Right lobe of liver (tissue), 6 donors: Measurements from ENCODE around the gene CEACAM19. TPM values are rescaled to one million over a fixed set of nuclear protein-coding genes. Genes with fewer than 3 reads are reported as not detected.

Experiments used
- ATAC-seq, 4 donors: fragments of 200-7000 bp; cut with Tn5 transposase; one replicate each; pipeline ENCODE4 v1.9.1; 2020; ENCODE audit warnings: mild to moderate bottlenecking in 4 of 4, moderate library complexity in 4 of 4
- DNase-seq, 3 donors: peaks; one replicate each; pipeline ENCODE4 v3.0.0-alpha.2; 2020
- H3K27ac ChIP-seq, 3 donors: fragments of 200-600 bp; one replicate each; pipeline ENCODE4 v1.8.0; 2022
- H3K27me3 ChIP-seq, 2 donors: fragments of 200-600 bp; one replicate each; pipeline ENCODE4 v1.8.0; 2022
- H3K36me3 ChIP-seq, 4 donors: fragments of 200-600 bp; sonication (generic) in 1 of 4; one replicate each; pipeline versions ENCODE4 v1.5.1 to v1.8.0; 2017 to 2022; ENCODE audit warnings: control low read depth in 1 of 4
- H3K4me1 ChIP-seq, 4 donors: fragments of 200-600 bp; sonication (generic) in 1 of 4; one replicate each; pipeline versions ENCODE4 v1.5.1 to v1.8.0; 2017 to 2022; ENCODE audit warnings: control low read depth in 1 of 4
- H3K4me3 ChIP-seq, 3 donors: fragments of 200-600 bp; one replicate each; pipeline ENCODE4 v1.8.0; 2022
- H3K9me3 ChIP-seq, 4 donors: fragments of 200-600 bp; sonication (generic) in 1 of 4; one replicate each; pipeline versions ENCODE4 v1.5.1 to v1.8.0; 2017 to 2022; ENCODE audit warnings: control low read depth in 1 of 4
- POLR2A ChIP-seq: fragments of 450-650 bp; IDR thresholded peaks from one replicate; pipeline ENCODE4 v1.6.1; 2017; ENCODE audit warnings: antibody characterized with exemption, mild to moderate bottlenecking
- WGBS: methylation state at CpG from one replicate; pipeline ENCODE4 v1.1.6; 2018; ENCODE audit warnings: low coverage, low lambda C conversion rate; ENCODE audit not compliant: insufficient coverage; ENCODE audit errors: missing lambda C conversion rate; 5-methylcytosine and 5-hydroxymethylcytosine counted together
- intact Hi-C, 2 donors: fragments of 100-400 bp; cut with DNase I; formaldehyde crosslinking; loops; one replicate each; pipeline versions ENCODE4 v1.11.2 to v1.14.1; 2022
- microRNA counts: library from miRNA; unstranded; fragments of <30 nt; microRNA quantifications from one replicate; lab custom pipeline; 2016
- microRNA-seq, 2 donors: library from miRNA; unstranded; fragments of <30 nt; microRNA quantifications; one replicate each; pipeline ENCODE4, GENCODE V29; 2019 to 2020
- small RNA-seq, 2 experiments: library from RNA; depleted of rRNA; stranded (forward); fragments of <200 nt; gene quantifications; one replicate each; pipeline ENCODE3, GENCODE V24; 2016
- total RNA-seq, 6 experiments: library from RNA; depleted of rRNA in 2 of 6; stranded (reverse); fragments of >200 nt in 2 of 6; fragmentation: NEBNext Ultra II Directional in 3 of 6; extraction: Animal tissue kit (Norgen Biotek cat#: 25700) in 3 of 6; gene quantifications; one replicate each; pipeline versions ENCODE4 v1.1.0 to v1.2.4, GENCODE V29; 2016 to 2023
- TF ChIP-seq, protein P1 (sequence below), 4 donors: fragments of 200-600 bp in 3 of 4; fragments of 450-650 bp in 1 of 4; IDR thresholded peaks; one replicate each; pipeline versions ENCODE4 v1.5.1 to v1.8.0; 2016 to 2022; ENCODE audit warnings: antibody characterized with exemption in 4 of 4, mild to moderate bottlenecking in 2 of 4
- donor health status: DM: no; HTN: yes; CAD: no.
- donor health status: DM: no; HTN: no; CAD: no.
- donor health status: DM: no; HTN: no; CAD: no.
- donor health status: DM: no; HTN: yes; CAD: no.
- donor health status: DM: no; HTN: yes; CAD: no.

CEACAM19 gene
- total RNA-seq, 6 experiments from 2014 or later, result 3.3 to 9.0 (median 4.5) TPM

DNA sequence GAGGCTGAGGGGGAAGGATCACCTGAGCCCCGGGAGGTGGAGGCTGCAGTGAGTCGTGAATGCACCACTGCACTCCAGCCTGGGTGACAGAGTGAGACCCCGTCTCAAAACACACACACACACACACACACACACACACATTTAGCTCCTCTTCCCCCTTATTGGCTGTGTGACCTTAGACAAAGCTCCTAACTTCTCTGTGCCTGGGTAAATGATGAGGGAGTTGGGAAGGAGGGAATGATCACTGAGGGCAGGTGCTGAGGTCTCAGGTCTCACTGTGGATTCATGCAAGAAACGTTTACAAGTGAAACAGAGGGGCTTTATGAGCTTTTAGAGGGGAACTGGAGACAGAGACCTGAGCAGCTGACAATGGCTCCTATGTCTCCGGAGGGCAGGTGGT is 60.3 kb downstream of the CEACAM19 start:
- Histone ChIP-seq H3K9me3 (no peaks in the 10 kb centered on the region), H3K36me3 (no peaks in the 10 kb centered on the region), H3K27me3 (no peaks in the 10 kb centered on the region), H3K4me1 (peaks cover 0 to 16% (median 8%) of the 10 kb centered on the region in 4 donors), H3K4me3 (no peak overlapping the region), H3K27ac (no peak overlapping the region)
- ATAC-seq (no peak), DNase-seq (no peak)
- 70% methylated on average over 1 of the region's 5 CpGs for WGBS
- intact Hi-C loops, result no loop called here
- TF ChIP-seq, protein P1, sequence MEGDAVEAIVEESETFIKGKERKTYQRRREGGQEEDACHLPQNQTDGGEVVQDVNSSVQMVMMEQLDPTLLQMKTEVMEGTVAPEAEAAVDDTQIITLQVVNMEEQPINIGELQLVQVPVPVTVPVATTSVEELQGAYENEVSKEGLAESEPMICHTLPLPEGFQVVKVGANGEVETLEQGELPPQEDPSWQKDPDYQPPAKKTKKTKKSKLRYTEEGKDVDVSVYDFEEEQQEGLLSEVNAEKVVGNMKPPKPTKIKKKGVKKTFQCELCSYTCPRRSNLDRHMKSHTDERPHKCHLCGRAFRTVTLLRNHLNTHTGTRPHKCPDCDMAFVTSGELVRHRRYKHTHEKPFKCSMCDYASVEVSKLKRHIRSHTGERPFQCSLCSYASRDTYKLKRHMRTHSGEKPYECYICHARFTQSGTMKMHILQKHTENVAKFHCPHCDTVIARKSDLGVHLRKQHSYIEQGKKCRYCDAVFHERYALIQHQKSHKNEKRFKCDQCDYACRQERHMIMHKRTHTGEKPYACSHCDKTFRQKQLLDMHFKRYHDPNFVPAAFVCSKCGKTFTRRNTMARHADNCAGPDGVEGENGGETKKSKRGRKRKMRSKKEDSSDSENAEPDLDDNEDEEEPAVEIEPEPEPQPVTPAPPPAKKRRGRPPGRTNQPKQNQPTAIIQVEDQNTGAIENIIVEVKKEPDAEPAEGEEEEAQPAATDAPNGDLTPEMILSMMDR (IDR thresholded peaks at IDR 0.05), result no peak
- no peak for TF ChIP-seq POLR2A

DNA sequence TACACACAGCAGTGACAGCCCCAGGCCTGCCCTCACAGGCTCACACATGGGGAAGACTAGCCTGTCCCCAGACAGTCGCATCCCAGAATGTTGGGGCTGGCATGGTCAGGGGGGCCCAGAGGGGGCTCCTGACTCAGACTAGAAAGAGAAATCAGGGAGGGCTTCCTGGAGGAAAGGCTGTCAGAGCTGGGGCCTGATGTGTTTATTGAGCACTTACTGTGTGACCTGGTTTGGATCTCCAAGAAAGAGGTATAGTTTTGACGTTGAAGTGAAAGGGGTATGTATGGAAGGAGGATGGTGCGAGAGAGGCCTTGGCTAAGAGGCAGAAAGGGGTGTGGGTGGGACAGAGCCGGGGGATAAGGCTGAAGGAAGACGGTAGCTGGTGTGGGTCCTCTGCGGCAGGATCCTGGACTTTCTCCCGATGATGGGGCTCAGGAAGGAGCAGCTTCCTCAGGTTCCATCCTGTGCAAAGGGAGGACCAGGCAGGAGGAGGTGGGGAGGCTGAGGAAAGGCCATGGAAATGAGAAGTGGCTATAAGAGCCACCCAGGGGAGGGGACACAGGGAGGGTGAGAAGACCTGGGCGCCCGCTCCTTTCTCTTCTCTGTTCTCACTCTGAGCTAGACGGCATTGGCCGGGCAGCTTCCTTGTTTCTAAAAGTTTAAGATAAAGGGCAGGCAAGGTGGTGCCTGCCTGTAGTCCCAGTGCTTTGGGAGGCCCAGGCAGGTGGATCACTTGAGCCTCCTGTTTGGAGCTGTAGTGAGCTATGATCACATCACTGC is 61.1 kb downstream of the CEACAM19 start:
- TF ChIP-seq POLR2A, result no peak
- TF ChIP-seq, protein P1 (IDR thresholded peaks at IDR 0.05), result no peak
- H3K36me3 ChIP-seq, result no peaks in the 10 kb centered on the region
- H3K27ac ChIP-seq, result no peak overlapping the region
- H3K4me3 ChIP-seq, result no peak overlapping the region
- H3K4me1 ChIP-seq, result peaks cover 0 to 15% (median 8%) of the 10 kb centered on the region in 4 donors
- 68% methylated on average over 6 of the region's 11 CpGs for WGBS
- DNase-seq, result no peak
- intact Hi-C loops, result no loop called here
- H3K9me3 ChIP-seq, result no peaks in the 10 kb centered on the region
- ATAC-seq, result no peak
- no peaks in the 10 kb centered on the region for H3K27me3 ChIP-seq

MicroRNA genes within 50 kb of the gene (microRNA counts, 767-probe panel; counts per million panel counts)
- microRNA hsa-miR-4531 (lab: Ali Mortazavi, UCI), result 237 counts per million

Small RNA genes lying within 50 kb of the gene (microRNA-seq; reads per million reads assigned to microRNA genes)
- 0 reads per million in 2 donors for gene MIR4531

Small RNA genes lying within 50 kb of the gene (small RNA-seq; reads per million reads assigned to genes)
- 0 reads per million in 2 experiments for gene RF00285

Other genes starting within 250 kb of the CEACAM19 start
- gene ZNF229, start 223.0 kb upstream of the CEACAM19 start, total RNA-seq, result 1 to 10 TPM in 3 of 6 experiments, under 1 TPM in 3; 0.50 to 2.3 (median 0.93) TPM
- 1 to 10 TPM; 2.4 to 4.1 (median 3.3) TPM for gene ZNF180, start 171.0 kb upstream of the CEACAM19 start, total RNA-seq
- under 1 TPM in 3 of 6 experiments, not detected in 3; 0.14 to 0.31 (median 0.16) TPM for gene CEACAM20, start 141.8 kb upstream of the CEACAM19 start, total RNA-seq
- gene IGSF23, start 57.9 kb upstream of the CEACAM19 start, total RNA-seq, result 10 to 100 TPM in 3 of 6 experiments, 1 to 10 TPM in 3; 4.4 to 15.2 (median 9.0) TPM
- 10 to 100 TPM; 26.6 to 66.6 (median 55.5) TPM for gene PVR, start 27.6 kb upstream of the CEACAM19 start, total RNA-seq
- gene CEACAM16, start 27.7 kb downstream of the CEACAM19 start, total RNA-seq, result not detected
- 10 to 100 TPM; 24.1 to 95.6 (median 31.3) TPM for gene BCL3, start 77.2 kb downstream of the CEACAM19 start, total RNA-seq
- gene CBLC, start 106.4 kb downstream of the CEACAM19 start, total RNA-seq, result 10 to 100 TPM in 5 of 6 experiments, 1 to 10 TPM in 1; 9.8 to 19.4 (median 15.6) TPM
- gene BCAM, start 137.6 kb downstream of the CEACAM19 start, total RNA-seq, result 10 to 100 TPM; 26.5 to 48.3 (median 32.7) TPM
- gene NECTIN2, start 174.8 kb downstream of the CEACAM19 start, total RNA-seq, result 100 to 1,000 TPM in 1 of 6 experiments, 10 to 100 TPM in 5; 63.5 to 127 (median 87.4) TPM
- gene TOMM40, start 219.8 kb downstream of the CEACAM19 start, total RNA-seq, result 10 to 100 TPM; 24.9 to 82.6 (median 26.7) TPM
- gene APOE, start 234.3 kb downstream of the CEACAM19 start, total RNA-seq, result 1,000 to 10,000 TPM; 3,480 to 8,780 (median 4,667) TPM
- 1,000 to 10,000 TPM; 4,903 to 7,393 (median 5,741) TPM for gene APOC1, start 243.1 kb downstream of the CEACAM19 start, total RNA-seq